Heart right ventricle (tissue), 16 donors: ENCODE measurements around the gene GMPR2. TPM values are rescaled to one million over a fixed set of nuclear protein-coding genes. Genes with fewer than 3 reads are reported as not detected.
A peak's percentile ranks its signal among the peaks of the same experiment; 100 is the strongest.

Source experiments
- ATAC-seq, 8 donors: fragments of 200-7000 bp; cut with Tn5 transposase; one replicate each; pipeline ENCODE4 v1.9.1; 2020; ENCODE audit warnings: mild to moderate bottlenecking in 8 of 8, moderate library complexity in 8 of 8, moderate number of reproducible peaks in 1 of 8
- DNase-seq, 2 donors: peaks; one replicate each; pipeline ENCODE4 v3.0.0-alpha.2; 2020
- H3K27ac ChIP-seq, 10 donors: fragments of 200-600 bp; sonication (generic) in 2 of 10; one replicate each; pipeline versions ENCODE4 v1.5.0 to v1.8.0; 2020 to 2022; ENCODE audit warnings: mild to moderate bottlenecking in 3 of 10
- H3K27me3 ChIP-seq, 7 donors: fragments of 200-600 bp; one replicate each; pipeline ENCODE4 v1.8.0; 2021 to 2022; ENCODE audit warnings: mild to moderate bottlenecking in 2 of 7
- H3K36me3 ChIP-seq, 9 donors: fragments of 200-600 bp; sonication (generic) in 1 of 9; one replicate each; pipeline versions ENCODE4 v1.5.0 to v1.8.0; 2020 to 2022; ENCODE audit warnings: mild to moderate bottlenecking in 2 of 9
- H3K4me1 ChIP-seq, 9 donors: fragments of 200-600 bp; sonication (generic) in 1 of 9; one replicate each; pipeline versions ENCODE4 v1.5.0 to v1.8.0; 2020 to 2022; ENCODE audit warnings: mild to moderate bottlenecking in 4 of 9
- H3K4me3 ChIP-seq, 10 donors: fragments of 200-600 bp; sonication (generic) in 2 of 10; one replicate each; pipeline versions ENCODE4 v1.5.0 to v1.8.0; 2020 to 2022; ENCODE audit warnings: mild to moderate bottlenecking in 7 of 10, moderate library complexity in 2 of 10
- H3K9me3 ChIP-seq, 11 donors: fragments of 200-600 bp in 10 of 11; sonication (generic) in 2 of 11; one replicate each; pipeline versions ENCODE4 v1.5.0 to v1.8.0; 2013 to 2022; ENCODE audit warnings: mild to moderate bottlenecking in 2 of 11, control low read depth in 1 of 11, moderate library complexity in 1 of 11
- WGBS, 2 donors: extraction: QIAGEN DNeasy Blood & Tissue Kit; methylation state at CpG; one replicate each; pipeline ENCODE4 v1.1.7; 2013; ENCODE audit warnings: inconsistent platforms in 1 of 2; 5-methylcytosine and 5-hydroxymethylcytosine counted together
- intact Hi-C, 10 donors: fragments of 100-400 bp; cut with DNase I; formaldehyde crosslinking; loops; one replicate each; pipeline versions ENCODE4 v1.11.1 to v1.14.2; 2022
- polyA plus RNA-seq, 2 donors: library from polyadenylated mRNA; stranded (reverse); fragments of 200-250 nt; gene quantifications; one replicate each; pipeline ENCODE4 v1.2.3, GENCODE V29; 2013
- total RNA-seq, 10 donors: library from RNA; stranded (reverse); fragmentation: NEBNext Ultra II Directional in 3 of 10; extraction: Animal tissue kit (Norgen Biotek cat#: 25700) in 3 of 10; gene quantifications; one replicate each; pipeline versions ENCODE4 v1.2.1 to v1.2.4, GENCODE V29; 2021 to 2023
- TF ChIP-seq, protein P1 (sequence below), 9 donors: fragments of 200-600 bp; sonication (generic) in 2 of 9; IDR thresholded peaks; one replicate each; pipeline versions ENCODE4 v1.5.0 to v1.8.0; 2021 to 2022; ENCODE audit warnings: antibody characterized with exemption in 9 of 9, mild to moderate bottlenecking in 5 of 9, moderate library complexity in 1 of 9
- donor health status: Arrhythmogenic right ventricular cardiomyopathy.
- donor health status: ischemic (EF 13 %, LVEDD 7.1; RV severe dilation, severe dysfunction).
- donor health status: healthy with polysubstance abuse.
- donor health status: DM: no; HTN: yes; CAD: no.
- donor health status: DM: no; HTN: no; CAD: no.
- donor health status: ischemic (EF 25% LVEDD 6.9; RV normal size, moderate dysfunction).
- donor health status: ischemic (EF 25% LVEDD 5.7; RV mildly dilated, moderate dysfunction).
- donor health status: healthy.
- donor health status: DM: yes; HTN: yes; CAD: no.
- donor health status: Ischemic cardiomyopathy.
- donor health status: ischemic (EF 35%, LVEDD 5.7; RV mildly dilated, moderate dysfunction).
- donor health status: nonischemic (EF 11% LVEDD 7.7; RV severe dilation, severe dysfunction).
- donor health status: DM: yes; HTN: yes; CAD: no.
- donor health status: PGD.
- donor health status: ischemic (EF 29% LVEDD 5.4; RV normal size, mild dysfunction).
- donor health status: nonischemic (EF 23%, LVEDD 6.1; RV moderate dilation, normal function).

The GMPR2 gene
- total and polyA plus RNA-seq, 12 donors: 26.4 to 46.9 (median 32.7) TPM

DNA sequence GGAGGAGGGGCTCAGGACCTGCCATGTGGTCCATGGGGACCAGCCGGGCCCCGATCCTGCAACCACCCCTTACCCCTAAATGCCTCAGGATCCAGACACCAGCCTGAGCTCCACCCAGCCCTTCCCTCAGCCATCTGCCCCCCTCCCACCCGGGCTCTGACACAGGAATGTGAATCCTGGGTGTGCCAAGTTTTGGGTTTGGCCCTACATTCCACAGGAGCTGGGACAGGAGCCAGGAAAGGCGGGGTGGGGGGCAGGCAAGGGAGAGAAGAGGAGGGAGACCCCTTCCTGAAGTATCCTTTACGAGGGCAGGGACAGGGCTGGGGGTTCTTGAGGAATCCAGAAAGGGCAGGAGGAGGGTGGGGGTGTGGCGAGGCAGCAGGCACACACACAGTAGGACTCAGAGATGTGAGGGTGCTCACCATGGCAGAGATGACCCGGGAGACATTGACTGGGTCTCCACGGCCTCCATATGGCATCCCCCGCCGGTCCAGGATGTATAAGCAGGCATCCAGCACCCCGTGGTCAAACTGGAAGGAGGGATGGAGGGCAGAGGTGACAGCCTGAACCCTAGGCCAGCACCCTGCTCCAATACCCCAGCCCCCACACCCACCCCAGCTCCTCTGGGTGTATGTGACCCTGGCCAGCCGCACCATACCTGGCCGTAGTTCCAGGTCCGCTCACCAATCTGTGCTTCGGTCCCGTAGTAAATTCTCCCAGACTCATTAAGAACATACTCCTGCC lies 26.7 kb downstream of the GMPR2 start:
- Histone ChIP-seq H3K27me3 (no peaks in the 10 kb centered on the region), H3K9me3 (no peaks in the 10 kb centered on the region), H3K4me1 (no peaks in the 10 kb centered on the region), H3K27ac (no peak overlapping the region), H3K36me3 (peaks cover 0 to 7% (median 0%) of the 10 kb centered on the region in 9 donors), H3K4me3 (no peak overlapping the region)
- WGBS, 2 donors: 75 to 78% methylated on average over 15 to 16 of the region's 16 CpGs
- ATAC-seq (peak in 2 of 8 donors; percentile 17 to 22), DNase-seq (no peak)
- intact Hi-C loops: no loop called here
- TF ChIP-seq, protein P1, sequence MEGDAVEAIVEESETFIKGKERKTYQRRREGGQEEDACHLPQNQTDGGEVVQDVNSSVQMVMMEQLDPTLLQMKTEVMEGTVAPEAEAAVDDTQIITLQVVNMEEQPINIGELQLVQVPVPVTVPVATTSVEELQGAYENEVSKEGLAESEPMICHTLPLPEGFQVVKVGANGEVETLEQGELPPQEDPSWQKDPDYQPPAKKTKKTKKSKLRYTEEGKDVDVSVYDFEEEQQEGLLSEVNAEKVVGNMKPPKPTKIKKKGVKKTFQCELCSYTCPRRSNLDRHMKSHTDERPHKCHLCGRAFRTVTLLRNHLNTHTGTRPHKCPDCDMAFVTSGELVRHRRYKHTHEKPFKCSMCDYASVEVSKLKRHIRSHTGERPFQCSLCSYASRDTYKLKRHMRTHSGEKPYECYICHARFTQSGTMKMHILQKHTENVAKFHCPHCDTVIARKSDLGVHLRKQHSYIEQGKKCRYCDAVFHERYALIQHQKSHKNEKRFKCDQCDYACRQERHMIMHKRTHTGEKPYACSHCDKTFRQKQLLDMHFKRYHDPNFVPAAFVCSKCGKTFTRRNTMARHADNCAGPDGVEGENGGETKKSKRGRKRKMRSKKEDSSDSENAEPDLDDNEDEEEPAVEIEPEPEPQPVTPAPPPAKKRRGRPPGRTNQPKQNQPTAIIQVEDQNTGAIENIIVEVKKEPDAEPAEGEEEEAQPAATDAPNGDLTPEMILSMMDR (IDR thresholded peaks at IDR 0.05): no peak

DNA sequence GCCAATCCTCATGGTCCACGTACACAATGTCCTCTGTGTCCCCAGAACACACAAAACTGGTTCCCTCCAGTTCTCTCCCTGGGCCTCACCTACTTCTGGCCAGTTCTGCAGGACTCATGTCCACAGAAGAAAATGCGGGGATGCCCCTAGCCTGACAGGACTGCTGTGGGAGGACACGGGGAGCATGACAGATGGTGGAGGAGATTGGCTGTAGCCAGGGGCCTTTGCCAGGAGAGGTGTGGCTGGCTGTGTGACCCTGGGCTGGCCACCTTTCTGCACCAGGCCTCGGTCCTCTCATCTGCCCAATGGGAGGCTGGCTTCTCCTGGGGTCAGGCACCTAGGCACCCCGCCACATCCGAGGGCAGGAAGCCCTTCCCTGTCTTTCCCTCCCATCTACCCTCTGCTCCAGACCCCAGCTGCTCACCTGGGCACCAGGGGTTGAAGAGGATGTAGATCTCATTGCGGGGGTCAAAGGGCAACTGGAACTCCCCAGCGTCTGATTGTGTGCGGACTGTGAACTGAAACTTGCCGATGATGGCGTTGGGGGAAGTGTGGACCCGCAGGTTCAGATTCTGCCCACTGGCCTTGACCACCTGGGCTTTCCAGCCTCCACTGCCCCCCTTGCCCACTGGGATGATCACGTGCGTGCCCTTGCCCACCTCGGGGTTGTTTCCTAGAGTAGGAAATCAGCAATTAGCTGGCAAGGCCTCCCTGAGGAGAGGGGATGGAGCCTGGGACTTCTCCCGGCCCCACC lies 27.5 kb downstream of the GMPR2 start:
- intact Hi-C loops: no loop called here
- H3K27ac ChIP-seq: no peak overlapping the region
- H3K36me3 ChIP-seq: peaks cover 0 to 4% (median 0%) of the 10 kb centered on the region in 9 donors
- no peaks in the 10 kb centered on the region for H3K4me1 ChIP-seq
- TF ChIP-seq, protein P1 (IDR thresholded peaks at IDR 0.05): no peak
- H3K9me3 ChIP-seq: no peaks in the 10 kb centered on the region
- no peaks in the 10 kb centered on the region for H3K27me3 ChIP-seq
- 88% methylated on average over 16 of the region's 16 CpGs for WGBS, 2 donors
- DNase-seq (no peak), ATAC-seq (no peak)
- H3K4me3 ChIP-seq: no peak overlapping the region

DNA sequence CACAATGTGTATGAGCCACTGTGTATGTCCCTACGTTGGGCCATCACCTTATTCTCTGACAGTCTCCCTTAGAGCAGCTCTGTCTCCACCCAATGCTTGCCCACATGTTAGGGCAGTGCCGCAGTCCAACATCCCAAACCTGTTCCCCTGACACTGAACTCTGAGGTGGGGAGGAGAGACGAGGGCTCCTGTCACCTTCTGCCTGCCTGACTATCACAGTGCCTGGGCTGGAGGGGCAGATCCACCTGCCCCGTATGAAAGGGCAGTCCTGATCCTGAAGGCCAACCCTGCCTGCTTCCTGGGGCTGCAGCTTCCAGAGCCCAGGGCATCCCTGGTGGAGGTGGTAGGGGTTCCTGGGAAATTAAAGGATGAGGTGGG lies 28.0 kb downstream of the GMPR2 start:
- Histone ChIP-seq H3K27ac (no peak overlapping the region), H3K36me3 (peaks cover 0 to 9% (median 0%) of the 10 kb centered on the region in 9 donors), H3K4me3 (no peak overlapping the region), H3K9me3 (no peaks in the 10 kb centered on the region), H3K27me3 (no peaks in the 10 kb centered on the region), H3K4me1 (no peaks in the 10 kb centered on the region)
- WGBS, 2 donors: 85% methylated on average over 4 of the region's 4 CpGs
- intact Hi-C loops: no loop called here
- ATAC-seq (no peak), DNase-seq (no peak)
- TF ChIP-seq, protein P1 (IDR thresholded peaks at IDR 0.05): no peak

DNA sequence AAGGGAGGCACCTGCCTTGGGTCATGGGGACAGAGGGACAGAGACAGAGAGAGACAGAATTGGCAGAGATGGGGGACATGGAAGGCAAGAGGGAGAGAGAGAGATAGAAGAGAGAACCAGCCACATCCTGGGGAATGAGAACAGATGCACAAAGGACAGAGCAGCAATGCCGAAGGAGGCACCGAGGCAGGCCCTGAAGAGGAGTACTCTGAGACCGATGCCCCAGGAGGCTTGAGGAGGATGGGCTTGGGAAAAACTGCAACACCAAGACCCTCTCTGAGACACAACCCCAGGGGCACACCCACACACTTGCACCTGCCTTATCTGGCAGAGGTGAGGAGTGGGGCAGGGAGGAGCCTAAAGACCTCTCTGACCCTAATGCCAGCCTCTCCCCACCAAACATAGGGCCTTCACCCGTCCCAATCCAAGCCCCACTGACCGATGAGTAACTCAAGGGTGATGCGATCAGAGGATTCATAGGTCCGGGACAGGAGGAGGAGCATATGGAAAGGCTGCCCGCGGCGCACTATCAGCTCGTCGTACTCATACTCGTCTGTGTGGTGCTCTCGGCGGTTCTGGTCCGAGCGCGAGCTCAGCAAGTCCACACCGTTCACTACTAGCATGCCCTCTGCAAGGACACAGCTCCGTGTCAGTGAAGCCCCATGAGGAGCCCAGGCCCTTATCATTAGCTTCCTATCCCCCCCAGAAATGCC lies 28.7 kb downstream of the GMPR2 start:
- DNase-seq (no peak), ATAC-seq (no peak)
- no peak overlapping the region for H3K27ac ChIP-seq
- H3K27me3 ChIP-seq: no peaks in the 10 kb centered on the region
- WGBS, 2 donors: 81 to 91% methylated on average over 20 of the region's 20 CpGs
- H3K4me3 ChIP-seq: no peak overlapping the region
- no peaks in the 10 kb centered on the region for H3K4me1 ChIP-seq
- peaks cover 0 to 15% (median 0%) of the 10 kb centered on the region in 9 donors for H3K36me3 ChIP-seq
- intact Hi-C loops: no loop called here
- H3K9me3 ChIP-seq: no peaks in the 10 kb centered on the region
- TF ChIP-seq, protein P1 (IDR thresholded peaks at IDR 0.05): no peak
